ENCODE data around the gene TRPV3. TPM values are rescaled to one million over a fixed set of nuclear protein-coding genes. Genes with fewer than 3 reads are reported as not detected.

TRPV3 gene
- total and polyA plus RNA-seq, 3 donors from 2014 or later = 6.6 to 37.2 (median 19.8) TPM

DNA sequence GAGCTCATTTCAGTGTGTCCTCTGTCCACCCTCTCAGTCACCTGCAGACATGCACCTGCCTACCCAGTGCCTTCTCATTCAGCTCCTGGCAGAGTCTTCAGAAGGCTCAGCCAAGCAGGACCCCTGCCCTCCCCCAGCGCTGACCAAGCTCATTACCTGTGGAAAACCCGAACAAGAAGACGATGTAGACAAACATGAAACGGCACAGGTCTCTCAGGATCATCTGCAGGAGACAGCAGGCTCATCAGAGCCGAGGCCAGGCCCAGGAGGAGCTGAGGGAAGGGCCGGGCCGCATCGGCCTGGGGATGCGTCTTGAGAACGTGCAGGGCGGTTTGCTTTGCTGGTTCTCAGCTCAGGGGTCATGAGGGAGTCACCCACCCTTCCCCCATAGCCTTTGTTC lies 19.4 kb upstream of the TRPV3 start:
- WGBS, 2 donors = 84 to 88% methylated on average over 11 of the region's 11 CpGs
- TF ChIP-seq POLR2A (IDR thresholded peaks at IDR 0.05) (no peak), CTCF (IDR thresholded peaks at IDR 0.05) (no peak)
- Histone ChIP-seq H3K27ac (no peak overlapping the region), H3K4me1 (no peaks in the 10 kb centered on the region), H3K9me3 (no peaks in the 10 kb centered on the region), H3K36me3 (ENCODE audit: low read depth, missing control alignments) (no peaks in the 10 kb centered on the region), H3K4me3 (no peak overlapping the region), H3K27me3 (no peaks in the 10 kb centered on the region)
- intact Hi-C loops (cut with DNase I; ENCODE audit: low total_unique reads) = no loop called here
- no peak for DNase-seq

DNA sequence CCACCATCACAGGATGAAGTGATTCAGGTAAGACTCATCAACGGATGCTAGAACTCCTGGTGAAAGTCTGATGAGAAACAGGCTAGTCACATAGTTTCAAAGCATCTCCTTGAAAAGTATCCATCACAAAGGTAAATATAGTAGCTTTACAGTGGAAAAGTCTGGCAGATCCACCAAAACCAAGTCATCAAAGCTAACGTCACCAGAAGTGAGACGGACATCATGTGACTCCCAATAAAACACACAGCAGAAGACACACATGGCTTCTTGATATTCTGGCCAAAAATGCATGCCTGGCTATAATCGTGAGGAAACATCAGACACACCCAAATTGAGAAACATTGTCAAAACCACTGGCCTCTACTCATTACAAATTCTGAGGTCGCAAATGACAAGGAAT lies 17.9 kb upstream of the TRPV3 start:
- intact Hi-C loops (cut with DNase I; ENCODE audit: low total_unique reads) = no loop called here
- H3K27ac ChIP-seq = no peak overlapping the region
- no peaks in the 10 kb centered on the region for H3K27me3 ChIP-seq
- 72 to 75% methylated on average over 5 of the region's 5 CpGs for WGBS, 2 donors
- TF ChIP-seq CTCF (IDR thresholded peaks at IDR 0.05) (no peak), POLR2A (IDR thresholded peaks at IDR 0.05) (no peak)
- no peaks in the 10 kb centered on the region for H3K4me1 ChIP-seq
- H3K36me3 ChIP-seq (ENCODE audit: low read depth, missing control alignments) = no peaks in the 10 kb centered on the region
- DNase-seq = no peak
- H3K4me3 ChIP-seq = no peak overlapping the region
- H3K9me3 ChIP-seq = no peaks in the 10 kb centered on the region

DNA sequence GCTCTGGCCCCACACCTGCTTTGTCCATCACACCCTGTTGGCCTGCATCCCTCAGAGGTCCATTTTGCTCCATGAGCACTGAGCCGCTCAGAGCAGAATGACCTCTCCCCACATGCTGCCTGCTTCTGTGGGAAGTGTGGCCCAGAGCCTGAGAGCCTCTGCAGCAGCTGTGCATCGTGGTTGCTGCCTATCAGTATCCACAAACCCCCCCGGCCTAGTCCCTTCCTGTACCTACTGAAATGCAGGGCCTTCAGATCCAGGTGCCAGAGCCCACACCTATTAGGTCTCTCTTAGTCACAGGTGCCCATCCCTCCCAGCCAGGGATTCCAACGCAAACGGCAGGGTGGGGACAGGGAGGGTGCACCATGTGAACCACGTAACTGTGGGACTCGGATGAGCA lies 16.6 kb upstream of the TRPV3 start:
- 88 to 95% methylated on average over 7 of the region's 7 CpGs for WGBS, 2 donors
- H3K36me3 ChIP-seq (ENCODE audit: low read depth, missing control alignments) = no peaks in the 10 kb centered on the region
- no peaks in the 10 kb centered on the region for H3K27me3 ChIP-seq
- H3K9me3 ChIP-seq = no peaks in the 10 kb centered on the region
- H3K4me3 ChIP-seq = no peak overlapping the region
- no peak for DNase-seq
- no peak overlapping the region for H3K27ac ChIP-seq
- no peaks in the 10 kb centered on the region for H3K4me1 ChIP-seq
- TF ChIP-seq POLR2A (IDR thresholded peaks at IDR 0.05) = no peak
- no peak for TF ChIP-seq CTCF (IDR thresholded peaks at IDR 0.05)
- intact Hi-C loops (cut with DNase I; ENCODE audit: low total_unique reads) = no loop called here

DNA sequence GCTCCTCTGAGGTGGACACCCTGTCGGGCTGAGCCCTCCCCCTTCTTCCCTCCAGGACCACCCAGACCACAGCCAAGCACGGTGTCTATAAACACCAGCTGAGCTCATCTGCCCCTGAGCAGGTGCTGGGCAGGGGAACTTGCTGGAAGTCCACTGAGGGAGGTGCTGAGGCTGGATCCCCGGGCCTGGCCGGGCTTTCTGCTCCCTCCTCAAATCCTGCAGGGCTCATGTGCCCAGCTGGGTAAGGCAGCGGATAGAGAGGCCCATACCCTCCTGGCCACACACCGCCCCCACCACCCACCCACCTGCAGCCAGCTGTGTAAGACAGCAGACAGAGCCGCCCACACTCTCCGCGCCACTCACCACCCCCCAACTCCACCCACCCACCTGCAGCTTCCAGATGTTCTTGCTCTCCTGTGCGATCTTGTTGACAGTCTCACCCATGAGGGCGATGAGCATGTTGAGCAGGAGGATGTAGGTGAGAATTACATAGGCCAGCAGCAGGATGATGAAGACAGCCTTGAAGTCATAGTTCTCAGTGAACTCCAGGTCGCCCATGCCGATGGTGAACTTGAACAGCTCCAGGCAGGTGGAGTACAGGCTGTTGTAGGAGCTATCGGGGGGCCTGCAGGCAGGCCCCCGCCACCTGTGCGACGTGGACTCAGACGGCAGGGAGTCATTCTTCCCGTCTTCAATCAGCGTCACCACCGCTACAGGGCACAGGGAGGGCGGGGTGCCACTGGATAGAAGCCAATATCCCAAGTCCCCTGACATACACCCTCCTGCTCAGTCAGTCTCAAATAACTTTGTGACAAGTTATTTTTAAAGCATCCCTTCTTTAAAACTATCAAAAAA lies 15.9 kb upstream of the TRPV3 start:
- no peaks in the 10 kb centered on the region for H3K36me3 ChIP-seq (ENCODE audit: low read depth, missing control alignments)
- H3K9me3 ChIP-seq = no peaks in the 10 kb centered on the region
- intact Hi-C loops (cut with DNase I; ENCODE audit: low total_unique reads) = no loop called here
- TF ChIP-seq POLR2A (IDR thresholded peaks at IDR 0.05) = no peak
- no peak for TF ChIP-seq CTCF (IDR thresholded peaks at IDR 0.05)
- no peaks in the 10 kb centered on the region for H3K27me3 ChIP-seq
- no peak overlapping the region for H3K4me3 ChIP-seq
- DNase-seq = no peak
- 90 to 92% methylated on average over 12 to 21 of the region's 22 CpGs for whole genome bisulfite sequencing, 2 donors
- H3K4me1 ChIP-seq = no peaks in the 10 kb centered on the region
- H3K27ac ChIP-seq = no peak overlapping the region

- 89 to 96% methylated on average over 2 to 3 of the region's 7 CpGs for WGBS, 2 donors
- TF ChIP-seq CTCF (IDR thresholded peaks at IDR 0.05) = no peak
- TF ChIP-seq POLR2A (IDR thresholded peaks at IDR 0.05) = no peak
- H3K27ac ChIP-seq = no peak overlapping the region
- H3K36me3 ChIP-seq (ENCODE audit: low read depth, missing control alignments) = no peaks in the 10 kb centered on the region
- H3K9me3 ChIP-seq = no peaks in the 10 kb centered on the region
- H3K27me3 ChIP-seq = no peaks in the 10 kb centered on the region
- intact Hi-C loops (cut with DNase I; ENCODE audit: low total_unique reads) = no loop called here
- DNase-seq = no peak
- no peak overlapping the region for H3K4me3 ChIP-seq
- no peaks in the 10 kb centered on the region for H3K4me1 ChIP-seq
Observed at GRCh38 chr17:3572231-3572630, 14.6 kb upstream of the TRPV3 start.
